HepG2 (cell line): ENCODE results near the gene GRM7.

ENCODE experiments used
- CTCF ChIP-seq: sonication (generic); formaldehyde crosslinking; IDR thresholded peaks from 2 replicates; pipeline ENCODE4 v1.5.0; 2020; ENCODE audit warnings: mild to moderate bottlenecking, missing genetic modification reagents, moderate library complexity
- HDAC2 ChIP-seq: sonication (generic); formaldehyde crosslinking; IDR thresholded peaks from 2 replicates; pipeline ENCODE4 v1.4.0; 2020; ENCODE audit warnings: missing genetic modification reagents
- HDAC6 ChIP-seq: fragments of 200-600 bp; sonication (generic); IDR thresholded peaks from 2 replicates; pipeline ENCODE4 v1.7.0; 2017; ENCODE audit warnings: mild to moderate bottlenecking, antibody characterized with exemption, low read length, low read depth
- KLF16 ChIP-seq, 2 experiments: sonication (generic) in 1 of 2; formaldehyde crosslinking in 1 of 2; IDR thresholded peaks; 2 replicates each; pipeline versions ENCODE4 v1.6.1 to v1.8.0; 2016 to 2023; ENCODE audit warnings: missing genetic modification reagents in 2 of 2, missing compliant biosample characterization in 1 of 2
- PRMT3 ChIP-seq: sonication (generic); formaldehyde crosslinking; IDR thresholded peaks from 2 replicates; pipeline ENCODE4 v1.8.1; 2022; ENCODE audit warnings: low read depth, mild to moderate bottlenecking, moderate library complexity, missing genetic modification reagents, borderline replicate concordance
- ZNF124 ChIP-seq: sonication (generic); formaldehyde crosslinking; IDR thresholded peaks from 2 replicates; pipeline ENCODE4 v1.4.0; 2020; ENCODE audit warnings: missing genetic modification reagents
- ZNF225 ChIP-seq: sonication (generic); formaldehyde crosslinking; IDR thresholded peaks from 2 replicates; pipeline ENCODE4 v1.4.0; 2020; ENCODE audit warnings: mild to moderate bottlenecking, missing genetic modification reagents
- ZNF761 ChIP-seq: sonication (generic); formaldehyde crosslinking; conservative IDR thresholded peaks from 2 replicates; pipeline ENCODE4 v1.4.0; 2020; ENCODE audit warnings: mild to moderate bottlenecking, missing genetic modification reagents
- TF ChIP-seq, protein P1 (sequence below), 2 experiments: sonication (generic) in 1 of 2; formaldehyde crosslinking in 1 of 2; IDR thresholded peaks; 2 replicates each; pipeline versions ENCODE4 v1.5.1 to v1.6.1; 2011 to 2020; ENCODE audit warnings: borderline replicate concordance in 1 of 2, low read depth in 1 of 2, low read length in 1 of 2, mild to moderate bottlenecking in 1 of 2, missing genetic modification reagents in 1 of 2, moderate library complexity in 1 of 2

- TF ChIP-seq ZNF124 (no peak), KLF16 (CRISPR knock-in tag; IDR thresholded peaks at IDR 0.05) (no peak), HDAC6 (no peak), ZNF225 (no peak), HDAC2 (no peak), CTCF (CRISPR knock-in tag) (no peak), ZNF761 (CRISPR knock-in tag) (no peak), PRMT3 (CRISPR knock-in tag) (no peak)
- TF ChIP-seq, protein P1, sequence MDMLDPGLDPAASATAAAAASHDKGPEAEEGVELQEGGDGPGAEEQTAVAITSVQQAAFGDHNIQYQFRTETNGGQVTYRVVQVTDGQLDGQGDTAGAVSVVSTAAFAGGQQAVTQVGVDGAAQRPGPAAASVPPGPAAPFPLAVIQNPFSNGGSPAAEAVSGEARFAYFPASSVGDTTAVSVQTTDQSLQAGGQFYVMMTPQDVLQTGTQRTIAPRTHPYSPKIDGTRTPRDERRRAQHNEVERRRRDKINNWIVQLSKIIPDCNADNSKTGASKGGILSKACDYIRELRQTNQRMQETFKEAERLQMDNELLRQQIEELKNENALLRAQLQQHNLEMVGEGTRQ (IDR thresholded peaks at IDR 0.05; ENCODE audit: low read depth, low read length), result no peak
- TF ChIP-seq, protein P1 (CRISPR knock-in tag; IDR thresholded peaks at IDR 0.05; ENCODE audit: borderline replicate concordance), result no peak
Observed at GRCh38 chr3:7332696-7333095, 471.8 kb downstream of the GRM7 start.
